Gastrocnemius medialis (tissue), 4 donors: ENCODE measurements around the gene GRIN2A. TPM values are rescaled to one million over a fixed set of nuclear protein-coding genes. Genes with fewer than 3 reads are reported as not detected.

Experiments
- ATAC-seq, 2 donors: fragments of 150-250 bp; one replicate each; pipeline ENCODE4 v1.9.1; 2016
- DNase-seq, 2 donors: peaks; one replicate each; pipeline ENCODE4 v3.0.0-alpha.2; 2019
- H3K27ac ChIP-seq, 4 donors: fragments of 200-600 bp; sonication (generic); 1 replicate in 1 of 4; 2 replicates in 3 of 4; pipeline ENCODE4 v1.5.1; 2016 to 2018; ENCODE audit warnings: mild to moderate bottlenecking in 2 of 4, moderate library complexity in 1 of 4
- H3K27me3 ChIP-seq, 3 donors: fragments of 200-600 bp; sonication (generic) in 2 of 3; 1 replicate in 1 of 3; 2 replicates in 2 of 3; pipeline versions ENCODE4 v1.5.1 to v1.6.0; 2016 to 2019; ENCODE audit warnings: mild to moderate bottlenecking in 1 of 3, moderate library complexity in 1 of 3
- H3K36me3 ChIP-seq, 2 donors: fragments of 200-600 bp; sonication (generic) in 1 of 2; one replicate each; pipeline ENCODE4 v1.5.1; 2017 to 2018
- H3K4me1 ChIP-seq, 2 donors: fragments of 200-600 bp; sonication (generic) in 1 of 2; one replicate each; pipeline ENCODE4 v1.5.1; 2016 to 2017; ENCODE audit warnings: mild to moderate bottlenecking in 2 of 2
- H3K4me3 ChIP-seq, 4 donors: fragments of 200-600 bp; sonication (generic) in 3 of 4; 1 replicate in 1 of 4; 2 replicates in 3 of 4; pipeline ENCODE4 v1.5.1; 2016 to 2019; ENCODE audit warnings: mild to moderate bottlenecking in 2 of 4
- H3K9me3 ChIP-seq, 3 donors: fragments of 200-600 bp; sonication (generic) in 2 of 3; 1 replicate in 1 of 3; 2 replicates in 2 of 3; pipeline ENCODE4 v1.5.1; 2016 to 2019
- POLR2A ChIP-seq, 2 donors: fragments of 450-650 bp; IDR thresholded peaks; one replicate each; pipeline ENCODE4 v1.6.1; 2017; ENCODE audit warnings: antibody characterized with exemption in 2 of 2, mild to moderate bottlenecking in 2 of 2, moderate library complexity in 2 of 2
- in situ Hi-C, 4 donors: fragments of 200-750 bp; cut with MboI; loops; one replicate each; pipeline versions ENCODE4 v1.15.0 to v1.8.0; 2017; ENCODE audit warnings: low sequenced_read_pairs in 4 of 4
- intact Hi-C: fragments of 100-400 bp; cut with DNase I; formaldehyde crosslinking; loops from one replicate; pipeline ENCODE4 v1.15.1; 2023; ENCODE audit warnings: low total_unique reads
- total RNA-seq, 4 donors: library from RNA; depleted of rRNA; stranded (reverse); fragments of >200 nt; gene quantifications; one replicate each; pipeline versions ENCODE4 v1.1.0 to v1.2.3, GENCODE V29; 2016
- TF ChIP-seq, protein P1 (sequence below), 5 experiments: fragments of 450-650 bp in 3 of 5; fragments of 200-600 bp in 2 of 5; sonication (generic) in 2 of 5; IDR thresholded peaks in 4 of 5; conservative IDR thresholded peaks in 1 of 5; 1 replicate in 4 of 5; 2 replicates in 1 of 5; pipeline ENCODE4 v1.5.1; 2016 to 2019; ENCODE audit warnings: antibody characterized with exemption in 5 of 5, mild to moderate bottlenecking in 3 of 5, moderate library complexity in 3 of 5

GRIN2A gene
- total RNA-seq, 4 donors from 2014 or later: 0.13 to 0.87 TPM; not detected in 2

DNA sequence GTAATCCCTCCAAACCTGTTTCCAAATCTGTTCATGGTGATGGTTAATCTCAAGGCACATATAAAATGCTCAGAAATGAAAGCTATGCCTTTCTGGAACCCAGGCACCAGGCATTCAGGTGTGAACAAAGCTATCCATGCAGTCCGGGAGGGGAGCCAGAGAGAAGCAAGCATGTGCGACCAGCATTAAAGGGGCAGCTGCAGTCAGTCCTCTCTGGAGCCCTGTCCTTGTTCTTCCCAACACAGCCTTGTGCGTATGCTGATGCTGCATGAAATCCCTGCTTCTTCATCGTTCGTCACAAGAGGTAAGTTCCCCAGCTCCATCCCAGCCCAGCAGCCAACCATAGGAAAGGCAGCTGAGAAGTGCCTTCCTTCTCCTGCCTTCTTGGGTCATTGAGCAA lies 148.7 kb downstream of the GRIN2A start:
- no peak for ATAC-seq
- Histone ChIP-seq H3K36me3 (no peaks in the 10 kb centered on the region), H3K4me1 (no peaks in the 10 kb centered on the region), H3K27me3 (peaks cover 0 to 7% (median 5%) of the 10 kb centered on the region in 3 donors), H3K4me3 (no peak overlapping the region), H3K27ac (no peak overlapping the region), H3K9me3 (no peaks in the 10 kb centered on the region)
- DNase-seq: no peak
- in situ Hi-C loops: no loop called here
- intact Hi-C loops: no loop called here
- no peak for TF ChIP-seq POLR2A (IDR thresholded peaks at IDR 0.05)
- TF ChIP-seq, protein P1, sequence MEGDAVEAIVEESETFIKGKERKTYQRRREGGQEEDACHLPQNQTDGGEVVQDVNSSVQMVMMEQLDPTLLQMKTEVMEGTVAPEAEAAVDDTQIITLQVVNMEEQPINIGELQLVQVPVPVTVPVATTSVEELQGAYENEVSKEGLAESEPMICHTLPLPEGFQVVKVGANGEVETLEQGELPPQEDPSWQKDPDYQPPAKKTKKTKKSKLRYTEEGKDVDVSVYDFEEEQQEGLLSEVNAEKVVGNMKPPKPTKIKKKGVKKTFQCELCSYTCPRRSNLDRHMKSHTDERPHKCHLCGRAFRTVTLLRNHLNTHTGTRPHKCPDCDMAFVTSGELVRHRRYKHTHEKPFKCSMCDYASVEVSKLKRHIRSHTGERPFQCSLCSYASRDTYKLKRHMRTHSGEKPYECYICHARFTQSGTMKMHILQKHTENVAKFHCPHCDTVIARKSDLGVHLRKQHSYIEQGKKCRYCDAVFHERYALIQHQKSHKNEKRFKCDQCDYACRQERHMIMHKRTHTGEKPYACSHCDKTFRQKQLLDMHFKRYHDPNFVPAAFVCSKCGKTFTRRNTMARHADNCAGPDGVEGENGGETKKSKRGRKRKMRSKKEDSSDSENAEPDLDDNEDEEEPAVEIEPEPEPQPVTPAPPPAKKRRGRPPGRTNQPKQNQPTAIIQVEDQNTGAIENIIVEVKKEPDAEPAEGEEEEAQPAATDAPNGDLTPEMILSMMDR (IDR thresholded peaks at IDR 0.05 in 4 of 5, conservative IDR thresholded peaks at IDR 0.05 in 1 of 5): no peak

DNA sequence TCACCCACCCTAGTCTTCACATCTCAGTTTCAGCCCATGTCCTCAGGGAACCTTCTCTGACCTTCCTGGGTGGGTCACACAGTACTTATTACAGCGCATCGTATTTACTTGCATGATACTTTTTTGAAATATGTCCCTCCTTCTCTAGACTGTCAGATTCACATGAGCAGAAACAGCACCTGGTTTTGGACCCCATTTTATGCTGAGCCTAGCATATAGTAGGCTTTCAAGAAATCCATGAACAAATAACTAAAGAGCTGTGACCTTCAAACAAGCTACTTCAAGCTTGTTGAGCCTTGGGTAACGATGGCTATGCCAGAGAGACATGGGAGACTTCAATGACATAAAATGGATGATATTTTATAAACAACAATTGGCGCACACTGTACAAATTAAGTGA lies 150.3 kb downstream of the GRIN2A start:
- Histone ChIP-seq H3K4me3 (no peak overlapping the region), H3K9me3 (no peaks in the 10 kb centered on the region), H3K27ac (no peak overlapping the region), H3K36me3 (no peaks in the 10 kb centered on the region), H3K27me3 (no peaks in the 10 kb centered on the region), H3K4me1 (no peaks in the 10 kb centered on the region)
- ATAC-seq (no peak), DNase-seq (no peak)
- intact Hi-C loops (no loop called here), in situ Hi-C loops (no loop called here)
- TF ChIP-seq POLR2A (IDR thresholded peaks at IDR 0.05): no peak
- TF ChIP-seq, protein P1 (IDR thresholded peaks at IDR 0.05 in 4 of 5, conservative IDR thresholded peaks at IDR 0.05 in 1 of 5): no peak

DNA sequence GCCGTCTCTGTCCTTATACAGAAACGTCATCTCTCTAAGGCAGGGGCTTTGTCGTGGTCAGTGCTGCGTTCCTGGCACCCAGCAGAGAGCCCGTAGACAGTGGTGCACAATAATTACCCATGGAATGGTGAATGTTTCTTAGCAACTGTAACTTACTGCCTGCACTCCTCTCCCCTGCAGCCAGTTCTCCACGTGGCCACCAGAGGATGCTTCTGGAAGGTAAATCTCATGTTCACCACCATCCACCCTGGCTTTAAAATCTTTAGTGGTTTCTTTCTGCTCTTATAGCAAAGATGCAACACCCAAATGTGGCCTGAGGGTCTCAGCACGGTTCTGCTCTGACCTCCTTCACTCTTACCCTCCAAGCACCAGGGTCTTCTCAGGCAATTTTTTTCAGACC lies 150.8 kb downstream of the GRIN2A start:
- Histone ChIP-seq H3K4me1 (no peaks in the 10 kb centered on the region), H3K36me3 (no peaks in the 10 kb centered on the region), H3K4me3 (no peak overlapping the region), H3K27me3 (no peaks in the 10 kb centered on the region), H3K9me3 (no peaks in the 10 kb centered on the region), H3K27ac (no peak overlapping the region)
- in situ Hi-C loops (no loop called here), intact Hi-C loops (no loop called here)
- no peak for DNase-seq
- TF ChIP-seq, protein P1 (IDR thresholded peaks at IDR 0.05 in 4 of 5, conservative IDR thresholded peaks at IDR 0.05 in 1 of 5): no peak
- no peak for TF ChIP-seq POLR2A (IDR thresholded peaks at IDR 0.05)
- no peak for ATAC-seq

DNA sequence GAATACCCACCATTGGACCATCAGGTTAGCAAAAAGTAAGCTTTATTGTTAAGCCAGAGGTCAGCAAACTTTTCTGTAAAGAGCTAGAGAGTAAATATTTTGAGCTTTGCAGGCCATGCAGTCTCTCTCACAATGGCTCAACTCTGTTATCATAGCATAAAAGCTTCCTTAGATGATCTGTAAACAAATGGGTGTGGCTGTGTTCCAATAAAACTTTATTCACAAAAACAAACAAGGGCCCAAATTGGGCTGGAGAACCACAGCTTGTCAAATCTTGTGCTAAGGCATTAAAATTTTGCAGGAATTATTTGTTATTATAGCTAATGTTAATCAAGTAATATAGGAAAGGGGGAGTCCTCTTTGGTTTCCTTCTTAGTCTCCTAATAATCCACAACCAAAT lies 153.6 kb downstream of the GRIN2A start:
- Histone ChIP-seq H3K36me3 (no peaks in the 10 kb centered on the region), H3K4me3 (no peak overlapping the region), H3K4me1 (no peaks in the 10 kb centered on the region), H3K9me3 (no peaks in the 10 kb centered on the region), H3K27ac (no peak overlapping the region), H3K27me3 (no peaks in the 10 kb centered on the region)
- DNase-seq (no peak), ATAC-seq (no peak)
- TF ChIP-seq, protein P1 (IDR thresholded peaks at IDR 0.05 in 4 of 5, conservative IDR thresholded peaks at IDR 0.05 in 1 of 5): no peak
- no peak for TF ChIP-seq POLR2A (IDR thresholded peaks at IDR 0.05)
- intact Hi-C loops (no loop called here), in situ Hi-C loops (no loop called here)

DNA sequence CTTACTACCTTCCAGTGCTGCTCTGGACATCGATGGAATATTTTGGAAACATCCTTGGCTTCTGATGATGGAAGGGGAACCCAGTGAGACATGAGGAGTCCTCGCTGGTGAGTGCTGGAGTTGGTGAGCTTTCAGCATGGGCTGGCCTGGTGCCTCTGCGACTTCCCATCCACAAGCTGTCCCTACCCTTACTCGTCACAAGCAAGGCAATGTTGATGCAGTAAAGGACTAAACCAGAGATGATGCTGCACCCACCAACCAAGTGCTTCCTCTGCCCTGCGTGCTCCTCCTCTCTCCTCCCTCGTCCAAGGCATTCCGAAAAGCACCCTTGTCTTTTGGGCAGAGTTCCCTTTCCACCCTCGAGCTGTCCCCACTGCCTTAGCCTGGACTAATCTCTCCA lies 154.7 kb downstream of the GRIN2A start:
- H3K27ac ChIP-seq: no peak overlapping the region
- intact Hi-C loops (no loop called here), in situ Hi-C loops (no loop called here)
- TF ChIP-seq, protein P1 (IDR thresholded peaks at IDR 0.05 in 4 of 5, conservative IDR thresholded peaks at IDR 0.05 in 1 of 5): no peak
- no peak for TF ChIP-seq POLR2A (IDR thresholded peaks at IDR 0.05)
- ATAC-seq (no peak), DNase-seq (no peak)
- no peak overlapping the region for H3K4me3 ChIP-seq
- no peaks in the 10 kb centered on the region for H3K4me1 ChIP-seq
- no peaks in the 10 kb centered on the region for H3K27me3 ChIP-seq
- H3K9me3 ChIP-seq: no peaks in the 10 kb centered on the region
- no peaks in the 10 kb centered on the region for H3K36me3 ChIP-seq
